ENCODE measurements around the gene SNORC.

The SNORC gene

GRCh38 chr2:232882505-232883115 lies 12.5 kb downstream of the SNORC start:
- DNase-seq (ENCODE audit: low read depth): no peak

DNA sequence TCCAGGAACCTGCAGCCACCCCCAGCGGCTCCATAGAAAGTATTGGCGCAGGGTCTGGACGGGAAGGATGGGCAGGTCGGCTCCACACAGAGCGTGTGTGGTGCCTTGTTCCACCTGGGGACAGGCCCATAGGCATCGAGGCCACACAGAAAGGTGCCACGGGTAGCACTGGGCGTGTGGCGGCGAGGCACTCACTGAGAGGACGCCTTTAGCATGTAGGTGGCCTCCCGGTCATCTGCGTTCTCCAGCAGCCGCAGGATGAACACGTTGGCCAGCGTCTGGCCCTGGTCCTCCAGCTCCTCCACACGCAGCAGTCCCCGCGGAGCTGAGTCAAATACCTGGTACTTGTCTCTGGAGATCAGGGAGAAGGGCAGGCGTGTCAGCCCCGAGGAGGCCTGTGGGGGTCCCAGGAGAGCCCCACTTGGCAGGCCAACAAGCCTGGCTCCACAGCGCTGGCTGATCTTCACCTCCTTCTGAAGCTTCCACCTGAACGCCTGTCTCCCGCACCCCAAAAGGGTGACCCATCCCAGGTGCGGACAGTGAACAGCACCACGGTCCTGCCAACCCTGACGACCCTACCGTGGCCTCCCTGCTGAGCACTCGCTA lies 13.2 kb downstream of the SNORC start:
- no peak for DNase-seq (ENCODE audit: low read depth)

DNA sequence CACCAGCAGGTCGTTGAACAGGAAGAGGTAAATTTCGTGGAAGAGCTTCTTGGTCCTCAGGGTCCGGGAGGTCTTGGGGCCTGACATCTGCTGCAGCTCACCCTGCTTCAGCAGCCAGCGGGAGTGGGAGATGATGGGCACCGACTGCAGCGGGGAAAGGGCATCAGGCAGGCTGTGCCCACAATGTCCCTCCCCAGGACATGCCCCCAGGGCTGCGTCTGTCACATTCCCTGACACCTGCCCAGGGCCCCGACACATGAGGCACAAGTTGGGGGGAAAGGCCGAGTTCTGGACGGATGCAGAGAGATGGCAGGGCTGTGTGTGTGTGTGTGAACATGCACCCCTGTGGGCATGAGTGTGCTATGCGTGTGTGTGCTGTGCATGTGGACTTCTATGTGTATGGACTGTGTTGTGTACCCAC lies 13.9 kb downstream of the SNORC start:
- DNase-seq (ENCODE audit: low read depth): no peak

DNA sequence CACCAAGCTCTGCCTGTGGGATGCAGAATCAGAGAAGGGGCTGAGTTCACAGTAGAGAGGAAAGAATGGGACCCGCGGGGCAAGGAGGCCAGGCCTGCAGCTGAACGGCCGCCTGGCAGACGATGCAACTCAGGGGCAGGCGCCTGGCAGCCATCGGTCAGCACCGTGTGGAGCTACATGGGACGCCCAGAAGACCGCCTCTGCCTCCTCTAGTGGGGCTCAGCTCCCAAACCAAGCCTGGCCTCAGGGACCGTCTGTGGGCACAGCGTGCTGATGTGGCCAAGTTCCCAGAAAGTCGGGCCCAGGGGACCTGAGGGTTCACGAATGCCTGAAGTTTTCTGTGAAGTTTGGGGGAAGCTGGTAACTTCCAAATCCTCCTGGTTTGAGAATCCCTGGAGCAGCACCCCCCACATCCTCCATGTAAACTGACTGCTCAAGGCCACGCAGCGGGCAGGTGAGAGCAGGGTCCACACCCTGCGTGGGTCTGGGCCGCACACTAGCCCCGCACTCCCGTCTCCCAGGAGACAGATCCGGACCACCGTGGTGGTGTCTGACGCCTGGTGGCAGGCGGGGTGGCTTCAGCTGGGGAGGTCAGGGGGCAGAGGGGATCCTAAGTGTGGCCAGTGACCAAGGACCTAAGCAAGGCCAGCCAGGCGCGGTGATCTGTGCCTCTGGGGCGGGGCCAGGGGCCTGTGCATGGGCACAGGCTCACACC lies 14.6 kb downstream of the SNORC start:
- DNase-seq (ENCODE audit: low read depth): no peak

DNA sequence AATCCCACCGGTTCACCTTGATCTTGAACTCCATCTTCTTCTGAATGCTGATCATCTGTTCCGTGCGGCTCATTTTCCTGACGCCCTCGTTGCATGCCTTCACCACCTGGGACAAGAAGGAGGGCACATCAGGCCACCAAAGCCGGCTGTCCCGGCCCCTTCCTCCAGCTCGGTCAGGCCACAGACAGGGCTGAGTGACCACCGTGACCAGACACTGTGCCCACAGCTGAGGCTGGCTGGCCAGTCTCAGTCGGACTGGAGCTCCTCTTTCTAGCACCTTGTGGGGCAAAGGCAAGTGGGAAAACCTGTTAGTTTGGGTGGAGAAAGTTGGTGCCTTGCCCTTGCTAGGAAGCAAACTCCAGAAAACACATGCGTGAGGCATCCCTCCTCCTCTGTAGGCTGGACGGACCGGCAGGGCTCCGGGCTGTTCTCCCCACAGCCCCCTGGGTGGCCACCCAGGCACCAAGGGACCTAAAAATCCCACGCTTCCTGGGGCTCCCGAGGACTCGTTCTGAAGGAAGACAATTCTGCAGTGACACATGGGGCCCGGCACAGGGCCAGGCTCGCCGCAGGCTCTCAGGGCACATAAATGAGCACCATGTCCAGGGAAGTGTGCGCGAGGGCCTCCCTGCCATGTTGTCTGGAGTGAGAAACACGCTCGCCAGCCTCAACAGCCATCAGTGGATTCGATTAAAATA lies 15.3 kb downstream of the SNORC start:
- no peak for DNase-seq (ENCODE audit: low read depth)

GRCh38 chr2:232886176-232886575 lies 16.1 kb downstream of the SNORC start:
- no peak for DNase-seq (ENCODE audit: low read depth)

GRCh38 chr2:232886632-232887031 lies 16.6 kb downstream of the SNORC start:
- no peak for DNase-seq (ENCODE audit: low read depth)

GRCh38 chr2:232887171-232887850 lies 17.2 kb downstream of the SNORC start:
- no peak for DNase-seq (ENCODE audit: low read depth)

- no peak for DNase-seq (ENCODE audit: low read depth)
Observed at GRCh38 chr2:232888099-232888836, 18.2 kb downstream of the SNORC start.

- DNase-seq (ENCODE audit: low read depth): no peak
Observed at GRCh38 chr2:232888839-232889529, 18.9 kb downstream of the SNORC start.

DNA sequence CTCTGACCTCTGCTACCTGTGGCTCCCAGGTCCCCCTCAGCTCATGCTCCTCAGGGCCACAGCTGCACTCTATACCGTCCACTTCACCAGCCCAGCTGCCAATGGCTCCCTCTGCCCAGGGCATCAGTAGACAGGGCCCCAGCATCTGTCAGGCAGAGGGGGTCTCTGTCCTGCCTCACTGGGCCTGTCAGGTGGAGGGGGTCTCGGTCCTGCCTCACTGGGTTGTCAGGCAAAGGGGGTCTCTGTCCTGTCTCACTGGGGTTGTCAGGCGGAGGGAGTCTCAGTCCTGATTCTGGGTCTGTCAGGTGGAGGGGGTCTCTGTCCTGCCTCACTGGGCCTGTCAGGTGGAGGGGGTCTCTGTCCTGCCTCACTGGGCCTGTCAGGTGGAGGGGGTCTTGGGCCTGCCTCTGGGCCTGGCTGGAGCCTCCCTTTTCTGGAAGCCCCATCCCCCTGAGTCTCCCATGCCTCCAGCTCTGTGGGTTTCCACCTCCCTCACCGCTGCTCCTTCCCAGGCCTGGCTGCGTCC lies 19.9 kb downstream of the SNORC start:
- DNase-seq (ENCODE audit: low read depth): no peak

DNA sequence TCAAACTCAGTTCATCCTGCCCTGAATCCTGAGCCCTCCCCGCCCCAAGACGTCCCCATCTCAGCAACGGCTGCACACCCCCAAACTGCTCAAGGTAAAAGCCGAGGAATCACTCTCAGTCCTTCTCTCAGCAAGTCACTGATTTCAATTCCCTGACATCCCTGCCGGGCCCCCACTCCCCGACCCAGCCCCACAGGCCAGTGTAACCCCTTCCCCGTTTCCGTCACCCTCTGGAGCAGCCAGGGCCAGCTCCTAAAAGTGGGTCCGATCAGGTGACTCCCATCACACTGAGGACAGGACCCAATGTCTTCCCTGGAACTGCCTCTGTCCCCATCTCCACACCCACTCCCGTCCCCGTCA lies 20.5 kb downstream of the SNORC start:
- DNase-seq (ENCODE audit: low read depth): no peak

GRCh38 chr2:232890896-232891601 lies 21.0 kb downstream of the SNORC start:
- DNase-seq (ENCODE audit: low read depth): no peak

GRCh38 chr2:232891621-232892071 lies 21.6 kb downstream of the SNORC start:
- no peak for DNase-seq (ENCODE audit: low read depth)

- no peak for DNase-seq (ENCODE audit: low read depth)
Observed at GRCh38 chr2:232892221-232892620, 22.2 kb downstream of the SNORC start.

DNA sequence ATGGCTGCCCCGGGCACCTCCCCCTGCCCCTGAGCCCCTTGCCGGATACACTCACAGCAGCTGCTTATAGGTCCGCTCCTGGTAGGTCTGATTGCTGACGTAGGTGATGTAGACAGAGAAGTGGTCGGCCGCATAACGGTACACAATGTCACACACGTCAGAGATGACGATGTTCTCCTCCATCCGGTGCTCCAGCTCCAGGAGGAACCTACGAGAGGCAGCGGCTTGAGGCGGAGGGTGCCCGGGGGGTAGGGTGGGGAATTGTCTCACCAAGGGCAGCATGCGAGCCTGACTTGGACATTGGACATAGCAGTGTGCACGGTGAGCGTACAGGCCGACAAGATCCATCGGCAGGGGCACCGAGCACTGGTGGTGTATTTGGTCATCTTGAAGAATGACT lies 22.8 kb downstream of the SNORC start:
- no peak for DNase-seq (ENCODE audit: low read depth)

- no peak for DNase-seq (ENCODE audit: low read depth)
Observed at GRCh38 chr2:232893834-232894233, 23.8 kb downstream of the SNORC start.

GRCh38 chr2:232894251-232894650 lies 24.2 kb downstream of the SNORC start:
- no peak for DNase-seq (ENCODE audit: low read depth)

- no peak for DNase-seq (ENCODE audit: low read depth)
Observed at GRCh38 chr2:232894746-232895145, 24.7 kb downstream of the SNORC start.

- DNase-seq (ENCODE audit: low read depth): no peak
Observed at GRCh38 chr2:232896111-232896510, 26.0 kb downstream of the SNORC start.
